NAMALWA (cell line): ENCODE data around the gene RTBDN.
"Not testable (repeated sequence)": the region's sequence is repeated elsewhere in the genome, so short reads cannot be mapped to it uniquely, and the experiment has no call there.

Experiments
- DNase-seq: peaks from one replicate; pipeline ENCODE4 v3.0.0-alpha.2; 2015; ENCODE audit warnings: low spot score

RTBDN gene

GRCh38 chr19:12856653-12857052, 22.3 kb upstream of the RTBDN start:
- DNase-seq: no peak

GRCh38 chr19:12847159-12848139, 13.1 kb upstream of the RTBDN start:
- DNase-seq: peak; percentile 83

GRCh38 chr19:12846613-12847012, 12.2 kb upstream of the RTBDN start:
- not testable (repeated sequence) for DNase-seq

- no peak for DNase-seq
Observed at GRCh38 chr19:12843999-12844732, 9.8 kb upstream of the RTBDN start.

- DNase-seq: no peak
Observed at GRCh38 chr19:12843328-12843727, 8.9 kb upstream of the RTBDN start.

GRCh38 chr19:12842511-12842910, 8.1 kb upstream of the RTBDN start:
- no peak for DNase-seq

- no peak for DNase-seq
Observed at GRCh38 chr19:12841094-12841493, 6.7 kb upstream of the RTBDN start.

GRCh38 chr19:12840091-12841079, 6.0 kb upstream of the RTBDN start:
- DNase-seq: peak; percentile 88

GRCh38 chr19:12838886-12839756, 4.7 kb upstream of the RTBDN start:
- DNase-seq: peak; percentile 78

- DNase-seq: peak; percentile 74
Observed at GRCh38 chr19:12838182-12838885, 4.0 kb upstream of the RTBDN start, which contains the start of gene MAST1. TSS of gene MAST1 (plus strand) at chr19:12838515. CDS start at chr19:12838573, 58 bp downstream.

- no peak for DNase-seq
Observed at GRCh38 chr19:12837225-12837624, 2.8 kb upstream of the RTBDN start.

GRCh38 chr19:12836529-12836863, 2.1 kb upstream of the RTBDN start:
- DNase-seq: no peak

- DNase-seq: peak; percentile 79
Observed at GRCh38 chr19:12834976-12835757, 788 bp upstream of the RTBDN start.

GRCh38 chr19:12833738-12834565, 427 bp downstream of the RTBDN start:
- peak; percentile 58 for DNase-seq

GRCh38 chr19:12833418-12833737, 1.0 kb downstream of the RTBDN start:
- DNase-seq: no peak

- peak; percentile 76 for DNase-seq
Observed at GRCh38 chr19:12828494-12828893, 5.9 kb downstream of the RTBDN start.

GRCh38 chr19:12825254-12826131, 8.9 kb downstream of the RTBDN start:
- DNase-seq: no peak

GRCh38 chr19:12821761-12822160, 12.6 kb downstream of the RTBDN start:
- DNase-seq: peak; percentile 28
